ENCODE results near the gene TSPAN18.

- TF ChIP-seq, protein P1, sequence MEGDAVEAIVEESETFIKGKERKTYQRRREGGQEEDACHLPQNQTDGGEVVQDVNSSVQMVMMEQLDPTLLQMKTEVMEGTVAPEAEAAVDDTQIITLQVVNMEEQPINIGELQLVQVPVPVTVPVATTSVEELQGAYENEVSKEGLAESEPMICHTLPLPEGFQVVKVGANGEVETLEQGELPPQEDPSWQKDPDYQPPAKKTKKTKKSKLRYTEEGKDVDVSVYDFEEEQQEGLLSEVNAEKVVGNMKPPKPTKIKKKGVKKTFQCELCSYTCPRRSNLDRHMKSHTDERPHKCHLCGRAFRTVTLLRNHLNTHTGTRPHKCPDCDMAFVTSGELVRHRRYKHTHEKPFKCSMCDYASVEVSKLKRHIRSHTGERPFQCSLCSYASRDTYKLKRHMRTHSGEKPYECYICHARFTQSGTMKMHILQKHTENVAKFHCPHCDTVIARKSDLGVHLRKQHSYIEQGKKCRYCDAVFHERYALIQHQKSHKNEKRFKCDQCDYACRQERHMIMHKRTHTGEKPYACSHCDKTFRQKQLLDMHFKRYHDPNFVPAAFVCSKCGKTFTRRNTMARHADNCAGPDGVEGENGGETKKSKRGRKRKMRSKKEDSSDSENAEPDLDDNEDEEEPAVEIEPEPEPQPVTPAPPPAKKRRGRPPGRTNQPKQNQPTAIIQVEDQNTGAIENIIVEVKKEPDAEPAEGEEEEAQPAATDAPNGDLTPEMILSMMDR (IDR thresholded peaks at IDR 0.05): peak; percentile 91
- TF ChIP-seq USF2 (IDR thresholded peaks at IDR 0.05; ENCODE audit: borderline replicate concordance, low read depth, low read length) (no peak), SMC3 (IDR thresholded peaks at IDR 0.05; ENCODE audit: low read depth, low read length) (peak; percentile 96), EZH2phosphoT487 (IDR thresholded peaks at IDR 0.05; ENCODE audit: borderline replicate concordance, low read depth) (no peak), NRF1 (IDR thresholded peaks at IDR 0.05; ENCODE audit: low read depth, low read length) (no peak), YY1 (IDR thresholded peaks at IDR 0.05; ENCODE audit: low read depth) (no peak), TEAD4 (IDR thresholded peaks at IDR 0.05; ENCODE audit: borderline replicate concordance, insufficient read depth) (no peak), MXI1 (IDR thresholded peaks at IDR 0.05; ENCODE audit: low read depth, low read length) (no peak), TAF1 (IDR thresholded peaks at IDR 0.05; ENCODE audit: borderline replicate concordance, low read depth, low read length) (no peak)
- TF ChIP-seq, protein P2, sequence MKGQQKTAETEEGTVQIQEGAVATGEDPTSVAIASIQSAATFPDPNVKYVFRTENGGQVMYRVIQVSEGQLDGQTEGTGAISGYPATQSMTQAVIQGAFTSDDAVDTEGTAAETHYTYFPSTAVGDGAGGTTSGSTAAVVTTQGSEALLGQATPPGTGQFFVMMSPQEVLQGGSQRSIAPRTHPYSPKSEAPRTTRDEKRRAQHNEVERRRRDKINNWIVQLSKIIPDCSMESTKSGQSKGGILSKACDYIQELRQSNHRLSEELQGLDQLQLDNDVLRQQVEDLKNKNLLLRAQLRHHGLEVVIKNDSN (IDR thresholded peaks at IDR 0.05; ENCODE audit: borderline replicate concordance, low read depth): no peak
Observed at GRCh38 chr11:44893846-44894617, 167.3 kb downstream of the TSPAN18 start.
